HG03521 (cell line): Measurements from ENCODE around the gene OFD1.

Experiments used
- ATAC-seq: cut with Tn5 transposase; IDR thresholded peaks from one replicate; pipeline ENCODE4 v1.9.1; 2021; ENCODE audit warnings: mild to moderate bottlenecking, moderate library complexity; ENCODE audit not compliant: unreplicated experiment

The OFD1 gene

GRCh38 chrX:13734278-13735172, at the start of gene OFD1, which contains the start of gene TRAPPC2:
TSS of gene OFD1 (plus strand) at chrX:13734748. CDS start at chrX:13735072, 324 bp downstream.
TSS of gene TRAPPC2 (minus strand) at chrX:13734620. CDS start at chrX:13719963, 14,657 bp downstream.
- peak; percentile 92 for ATAC-seq

GRCh38 chrX:13685126-13685763, 49.3 kb upstream of the OFD1 start:
- no peak for ATAC-seq

- ATAC-seq = no peak
These were observed 47.3 kb upstream of the OFD1 start for GRCh38 chrX:13687203-13687602.

GRCh38 chrX:13688384-13688957, 46.1 kb upstream of the OFD1 start:
- no peak for ATAC-seq

- ATAC-seq = peak; percentile 76
These were observed 45.4 kb upstream of the OFD1 start, which contains the start of gene RAB9A for GRCh38 chrX:13688958-13689740. TSS of gene RAB9A (plus strand) at chrX:13689128. CDS start at chrX:13708747, 19,619 bp downstream.

- ATAC-seq = no peak
These were observed 44.8 kb upstream of the OFD1 start for GRCh38 chrX:13689741-13690211.

GRCh38 chrX:13690836-13691235, 43.7 kb upstream of the OFD1 start:
- ATAC-seq = no peak

- ATAC-seq = no peak
These were observed 42.6 kb upstream of the OFD1 start for GRCh38 chrX:13691841-13692371.

- no peak for ATAC-seq
These were observed 41.7 kb upstream of the OFD1 start for GRCh38 chrX:13692771-13693231.

- no peak for ATAC-seq
These were observed 41.1 kb upstream of the OFD1 start for GRCh38 chrX:13693341-13693961.

GRCh38 chrX:13694359-13694758, 40.2 kb upstream of the OFD1 start:
- ATAC-seq = no peak

GRCh38 chrX:13694983-13695382, 39.6 kb upstream of the OFD1 start:
- ATAC-seq = no peak

GRCh38 chrX:13695601-13696115, 38.9 kb upstream of the OFD1 start:
- no peak for ATAC-seq

GRCh38 chrX:13697455-13697854, 37.1 kb upstream of the OFD1 start:
- ATAC-seq = peak; percentile 47

GRCh38 chrX:13697976-13698375, 36.6 kb upstream of the OFD1 start:
- ATAC-seq = no peak

- ATAC-seq = no peak
These were observed 36.1 kb upstream of the OFD1 start for GRCh38 chrX:13698432-13698831.

GRCh38 chrX:13699183-13699826, 35.2 kb upstream of the OFD1 start:
- peak; percentile 61 for ATAC-seq

GRCh38 chrX:13700380-13700779, 34.2 kb upstream of the OFD1 start:
- ATAC-seq = no peak
